GM18507 (cell line): ENCODE measurements around the gene TCEA3.

Source experiments
- DNase-seq: peaks from one replicate; pipeline ENCODE4 v3.0.0; 2011; ENCODE audit warnings: low read depth; ENCODE audit not compliant: insufficient read length; ENCODE audit errors: extremely low spot score
- FAIRE-seq: peaks from 2 replicates; lab custom pipeline; 2011; peaks lifted over from hg19 to GRCh38; lab: Jason Lieb, UNC

The TCEA3 gene

GRCh38 chr1:23423415-23424292, 894 bp downstream of the TCEA3 start:
- FAIRE-seq (no peak), DNase-seq (no peak)

GRCh38 chr1:23422941-23423340, 1.6 kb downstream of the TCEA3 start:
- no peak for DNase-seq
- FAIRE-seq, result no peak

- no peak for FAIRE-seq
- DNase-seq, result no peak
Observed at GRCh38 chr1:23422241-23422877, 2.2 kb downstream of the TCEA3 start.

GRCh38 chr1:23421753-23422240, 2.8 kb downstream of the TCEA3 start:
- DNase-seq (no peak), FAIRE-seq (no peak)

- FAIRE-seq (no peak), DNase-seq (no peak)
Observed at GRCh38 chr1:23421343-23421742, 3.2 kb downstream of the TCEA3 start.

- no peak for FAIRE-seq
- DNase-seq, result no peak
Observed at GRCh38 chr1:23420778-23421177, 3.8 kb downstream of the TCEA3 start.

- no peak for FAIRE-seq
- no peak for DNase-seq
Observed at GRCh38 chr1:23419180-23419579, 5.4 kb downstream of the TCEA3 start.

- no peak for FAIRE-seq
Observed at GRCh38 chr1:23417570-23417969, 7.0 kb downstream of the TCEA3 start.

GRCh38 chr1:23416964-23417363, 7.6 kb downstream of the TCEA3 start:
- DNase-seq (no peak), FAIRE-seq (no peak)

More at GRCh38 chr1:23417570-23417969, 7.0 kb downstream of the TCEA3 start:
- DNase-seq, result no peak

- DNase-seq, result no peak
- FAIRE-seq, result no peak
Observed at GRCh38 chr1:23408797-23409290, 15.7 kb downstream of the TCEA3 start.

GRCh38 chr1:23407016-23407630, 17.4 kb downstream of the TCEA3 start:
- DNase-seq, result no peak
- no peak for FAIRE-seq

GRCh38 chr1:23405946-23406345, 18.6 kb downstream of the TCEA3 start:
- no peak for FAIRE-seq
- no peak for DNase-seq

- DNase-seq (peak; percentile 70), FAIRE-seq (peak; percentile 88)
Observed at GRCh38 chr1:23403735-23404486, 20.6 kb downstream of the TCEA3 start.

GRCh38 chr1:23403355-23403734, 21.2 kb downstream of the TCEA3 start:
- no peak for FAIRE-seq

GRCh38 chr1:23403038-23403336, 21.6 kb downstream of the TCEA3 start:
- FAIRE-seq (no peak), DNase-seq (no peak)

More at GRCh38 chr1:23403355-23403734, 21.2 kb downstream of the TCEA3 start:
- no peak for DNase-seq

GRCh38 chr1:23402286-23403037, 22.1 kb downstream of the TCEA3 start:
- FAIRE-seq, result no peak
- DNase-seq, result no peak

- DNase-seq (no peak), FAIRE-seq (no peak)
Observed at GRCh38 chr1:23401313-23401712, 23.2 kb downstream of the TCEA3 start.

- no peak for FAIRE-seq
- no peak for DNase-seq
Observed at GRCh38 chr1:23400324-23401114, 24.0 kb downstream of the TCEA3 start.
